LNCAP (cell line): ENCODE data around the gene STK17B.

Experiments used
- TF ChIP-seq, protein P1 (sequence below): fragments of 450-650 bp; IDR thresholded peaks from 2 replicates; pipeline ENCODE4 v1.5.1; 2017; ENCODE audit warnings: mild to moderate bottlenecking

The STK17B gene

DNA sequence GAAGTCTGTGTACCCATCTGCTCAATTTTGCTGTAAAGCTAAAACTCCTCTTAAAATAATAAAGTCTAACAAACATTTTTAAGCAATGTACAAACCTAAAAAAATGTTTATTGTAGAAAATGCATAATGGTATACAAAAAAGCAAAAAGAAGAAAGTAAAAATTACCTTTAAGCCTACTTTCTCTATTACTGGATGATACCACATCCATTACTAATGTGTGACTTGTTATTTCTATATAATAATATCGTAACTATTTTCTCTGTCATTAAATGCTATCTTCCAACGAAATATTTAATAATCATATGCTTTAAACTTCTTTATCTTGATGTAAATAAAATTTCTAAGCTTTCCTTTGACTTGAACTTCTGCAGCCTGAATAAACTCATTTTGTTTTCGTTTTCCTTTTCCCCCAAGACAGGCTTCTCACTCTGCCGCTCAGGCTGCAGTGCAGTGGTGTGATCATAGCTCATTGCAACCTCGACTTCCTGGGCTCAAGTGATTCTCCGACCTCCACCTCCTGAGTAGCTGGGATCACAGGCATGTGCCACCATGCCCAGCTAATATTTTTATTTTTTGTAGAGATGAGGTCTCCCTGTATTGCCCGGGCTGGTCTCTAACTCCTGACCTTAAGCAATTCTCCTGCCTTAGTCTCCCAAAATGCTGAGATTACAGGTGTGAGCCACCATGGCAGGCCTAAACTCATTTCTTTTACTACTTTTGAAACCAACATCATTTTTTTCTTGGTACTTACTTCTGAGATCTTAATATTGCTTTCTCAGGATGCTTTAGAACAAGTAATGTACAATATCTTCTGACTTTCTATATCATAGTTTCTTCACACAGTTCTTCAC is 84.6 kb downstream of the STK17B start:
- TF ChIP-seq, protein P1, sequence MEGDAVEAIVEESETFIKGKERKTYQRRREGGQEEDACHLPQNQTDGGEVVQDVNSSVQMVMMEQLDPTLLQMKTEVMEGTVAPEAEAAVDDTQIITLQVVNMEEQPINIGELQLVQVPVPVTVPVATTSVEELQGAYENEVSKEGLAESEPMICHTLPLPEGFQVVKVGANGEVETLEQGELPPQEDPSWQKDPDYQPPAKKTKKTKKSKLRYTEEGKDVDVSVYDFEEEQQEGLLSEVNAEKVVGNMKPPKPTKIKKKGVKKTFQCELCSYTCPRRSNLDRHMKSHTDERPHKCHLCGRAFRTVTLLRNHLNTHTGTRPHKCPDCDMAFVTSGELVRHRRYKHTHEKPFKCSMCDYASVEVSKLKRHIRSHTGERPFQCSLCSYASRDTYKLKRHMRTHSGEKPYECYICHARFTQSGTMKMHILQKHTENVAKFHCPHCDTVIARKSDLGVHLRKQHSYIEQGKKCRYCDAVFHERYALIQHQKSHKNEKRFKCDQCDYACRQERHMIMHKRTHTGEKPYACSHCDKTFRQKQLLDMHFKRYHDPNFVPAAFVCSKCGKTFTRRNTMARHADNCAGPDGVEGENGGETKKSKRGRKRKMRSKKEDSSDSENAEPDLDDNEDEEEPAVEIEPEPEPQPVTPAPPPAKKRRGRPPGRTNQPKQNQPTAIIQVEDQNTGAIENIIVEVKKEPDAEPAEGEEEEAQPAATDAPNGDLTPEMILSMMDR: no peak

DNA sequence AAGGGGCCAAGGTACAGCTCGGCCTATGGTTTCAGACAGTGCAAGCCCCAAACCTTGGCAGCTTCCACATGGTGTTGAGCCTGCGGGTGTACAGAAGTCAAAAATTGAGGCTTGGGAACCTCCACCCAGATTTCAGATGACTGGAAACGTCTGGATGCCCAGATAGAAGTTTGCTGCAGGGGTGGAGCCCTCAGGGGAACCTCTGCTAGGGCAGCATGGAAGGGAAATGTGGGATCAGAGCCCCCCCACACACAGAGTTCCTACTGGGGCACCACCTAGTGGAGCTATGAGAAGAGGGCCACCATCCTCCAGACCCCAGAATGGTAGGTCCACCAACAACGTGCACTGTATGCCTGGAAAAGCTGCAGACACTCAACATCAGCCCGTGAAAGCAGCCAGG is 87.8 kb downstream of the STK17B start:
- TF ChIP-seq, protein P1: no peak
